HCT116 (cell line): ENCODE measurements around the gene USH1C. TPM values are rescaled to one million over a fixed set of nuclear protein-coding genes. Genes with fewer than 3 reads are reported as not detected.

Source experiments
- ATAC-seq: fragments of 200-7000 bp; cut with Tn5 transposase; 2 replicates; pipeline ENCODE4 v1.9.1; 2020; ENCODE audit warnings: mild to moderate bottlenecking, moderate library complexity
- BruUV-seq: library from RNA; stranded (reverse); fragments of 400-500 nt; replicated peaks from 2 replicates; lab custom pipeline; 2021; lab: Mats Ljungman, UMichigan
- CTCF ChIA-PET: fragments of 300-600 bp; sonication (Branson Sonifier 250); formaldehyde crosslinking; loops from one replicate; lab custom pipeline; 2021; ENCODE audit warnings: antibody characterized with exemption; lab: Charles Lee
- POLR2A ChIA-PET: fragments of 300-600, 350-600 bp; sonication (Branson Sonifier 250); formaldehyde crosslinking; loops from one replicate; lab custom pipeline; 2021; ENCODE audit warnings: antibody characterized with exemption; lab: Charles Lee
- RAD21 ChIA-PET, 2 experiments: fragments of 300-600 bp; sonication (Branson Sonifier 250); formaldehyde crosslinking; loops; one replicate each; lab custom pipeline; 2023; ENCODE audit warnings: low total read pairs in 2 of 2; ENCODE audit not compliant: uncharacterized antibody in 2 of 2, unreplicated experiment in 2 of 2, low non-redundant PET in 1 of 2; lab: Charles Lee
- DNase-seq: peaks from one replicate; pipeline ENCODE4 v3.0.0-alpha.2; 2010; ENCODE audit warnings: low read depth, low spot score
- H2AFZ ChIP-seq: fragments of 200-600 bp; shearing (Covaris generic), sonication (generic); 2 replicates; pipeline ENCODE4 v1.6.1; 2017; ENCODE audit warnings: low read depth, mixed run types, mixed read lengths, antibody characterized with exemption, low read length; ENCODE audit not compliant: poor library complexity, severe bottlenecking
- H3K27ac ChIP-seq: 2 replicates; pipeline ENCODE4 v1.5.1; 2012; ENCODE audit warnings: low read depth, low read length
- H3K27me3 ChIP-seq: fragments of 200-600 bp; sonication (generic); 2 replicates; pipeline ENCODE4 v1.6.1; 2016; ENCODE audit warnings: mixed run types, low read length, mixed read lengths; ENCODE audit not compliant: insufficient read depth
- H3K36me3 ChIP-seq, 2 experiments: fragments of 200-500 bp in 1 of 2; fragments of 200-600 bp in 1 of 2; sonication (Bioruptor generic) in 1 of 2; sonication (generic) in 1 of 2; 2 replicates each; pipeline versions ENCODE4 v1.5.1 to v1.6.1; 2014 to 2016; ENCODE audit warnings: low read length in 2 of 2, inconsistent platforms in 1 of 2, mixed read lengths in 1 of 2, mixed run types in 1 of 2; ENCODE audit not compliant: insufficient read depth in 2 of 2, control insufficient read depth in 1 of 2
- H3K4me1 ChIP-seq, 2 experiments: fragments of 200-600 bp in 1 of 2; sonication (generic) in 1 of 2; 2 replicates each; pipeline versions ENCODE4 v1.5.1 to v1.6.1; 2012 to 2017; ENCODE audit warnings: low read length in 2 of 2, inconsistent platforms in 1 of 2, mild to moderate bottlenecking in 1 of 2, mixed read lengths in 1 of 2, mixed run types in 1 of 2, moderate library complexity in 1 of 2; ENCODE audit not compliant: insufficient read depth in 2 of 2, control insufficient read depth in 1 of 2
- H3K4me2 ChIP-seq: fragments of 200-600 bp; sonication (generic); 2 replicates; pipeline ENCODE4 v1.6.1; 2017; ENCODE audit warnings: mixed run types, low read length, mixed read lengths
- H3K4me3 ChIP-seq, 2 experiments: fragments of 200-600 bp in 1 of 2; sonication (generic) in 1 of 2; replicated peaks in 1 of 2; 2 replicates each; pipeline ENCODE4 v1.5.1; 2011 to 2016; ENCODE audit warnings: low read length in 2 of 2, control low read depth in 1 of 2, low read depth in 1 of 2, mild to moderate bottlenecking in 1 of 2, mixed read lengths in 1 of 2, mixed run types in 1 of 2
- H3K79me2 ChIP-seq: fragments of 200-600 bp; sonication (generic); 2 replicates; pipeline ENCODE4 v1.6.1; 2017; ENCODE audit warnings: mild to moderate bottlenecking, mixed run types, low read length, moderate library complexity, mixed read lengths; ENCODE audit not compliant: insufficient read depth
- H3K9ac ChIP-seq: fragments of 200-600 bp; sonication (generic); 2 replicates; pipeline ENCODE4 v1.6.1; 2016; ENCODE audit warnings: low read length, mixed read lengths
- H3K9me2 ChIP-seq: fragments of 200-600 bp; sonication (generic), shearing (Covaris generic); 2 replicates; pipeline ENCODE4 v1.6.1; 2017; ENCODE audit warnings: mixed run types, mild to moderate bottlenecking, moderate library complexity; ENCODE audit not compliant: insufficient read depth
- H3K9me3 ChIP-seq, 2 experiments: fragments of 200-500 bp in 1 of 2; fragments of 200-600 bp in 1 of 2; sonication (Bioruptor generic) in 1 of 2; sonication (generic) in 1 of 2; 2 replicates each; pipeline ENCODE4 v1.6.1; 2014 to 2017; ENCODE audit warnings: low read length in 2 of 2, mixed read lengths in 2 of 2, inconsistent platforms in 1 of 2, low read depth in 1 of 2, mild to moderate bottlenecking in 1 of 2, mixed run types in 1 of 2, moderate library complexity in 1 of 2; ENCODE audit not compliant: control insufficient read depth in 1 of 2, insufficient read depth in 1 of 2
- H4K20me1 ChIP-seq: fragments of 200-600 bp; sonication (generic), shearing (Covaris generic); 2 replicates; pipeline ENCODE4 v1.6.1; 2017; ENCODE audit warnings: mixed run types, mild to moderate bottlenecking, moderate library complexity; ENCODE audit not compliant: insufficient read depth
- ATF3 ChIP-seq: IDR thresholded peaks from 2 replicates; pipeline ENCODE4 v1.6.1; 2012
- EGR1 ChIP-seq: IDR thresholded peaks from 2 replicates; pipeline ENCODE4 v1.6.1; 2012; ENCODE audit warnings: low read depth
- ELF1 ChIP-seq: IDR thresholded peaks from 2 replicates; pipeline ENCODE4 v1.6.1; 2012; ENCODE audit warnings: low read depth, borderline replicate concordance
- FOSL1 ChIP-seq: IDR thresholded peaks from 2 replicates; pipeline ENCODE4 v1.6.1; 2012; ENCODE audit warnings: low read depth
- JUND ChIP-seq: IDR thresholded peaks from 2 replicates; pipeline ENCODE4 v1.6.1; 2012
- POLR2A ChIP-seq: IDR thresholded peaks from 2 replicates; pipeline ENCODE4 v1.7.0; 2011; ENCODE audit warnings: borderline replicate concordance; ENCODE audit not compliant: insufficient read depth, insufficient read length; ENCODE audit errors: extremely low read depth
- POLR2AphosphoS5 ChIP-seq: IDR thresholded peaks from 2 replicates; pipeline ENCODE4 v1.6.1; 2011; ENCODE audit warnings: mild to moderate bottlenecking, low read depth, low read length, moderate library complexity
- REST ChIP-seq: IDR thresholded peaks from 2 replicates; pipeline ENCODE4 v1.6.1; 2012; ENCODE audit warnings: low read depth
- SP1 ChIP-seq: IDR thresholded peaks from 2 replicates; pipeline ENCODE4 v1.6.1; 2012; ENCODE audit warnings: low read depth
- TCF7L2 ChIP-seq: IDR thresholded peaks from 2 replicates; pipeline ENCODE4 v1.7.0; 2011; ENCODE audit warnings: borderline replicate concordance, inconsistent platforms; ENCODE audit not compliant: insufficient read depth, insufficient read length; ENCODE audit errors: extremely low read depth
- YY1 ChIP-seq: IDR thresholded peaks from 2 replicates; pipeline ENCODE4 v1.6.1; 2011; ENCODE audit warnings: low read length, low read depth, moderate library complexity, mild to moderate bottlenecking; ENCODE audit not compliant: insufficient replicate concordance; ENCODE audit errors: extremely low read depth
- ZFX ChIP-seq: fragments of 450-650 bp; IDR thresholded peaks from 2 replicates; pipeline ENCODE4 v1.6.1; 2017
- intact Hi-C: fragments of 100-400 bp; cut with micrococcal nuclease; formaldehyde crosslinking; loops from 2 replicates; pipeline ENCODE4 v1.10.0; 2022
- total RNA-seq: library from RNA; stranded (reverse); gene quantifications from one replicate; pipeline ENCODE4 v1.2.1, GENCODE V29; 2021; ENCODE audit not compliant: unreplicated experiment
- TF ChIP-seq, protein P1 (sequence below): IDR thresholded peaks from 2 replicates; pipeline ENCODE4 v1.6.1; 2012
- TF ChIP-seq, protein P2 (sequence below): IDR thresholded peaks from 2 replicates; pipeline ENCODE4 v1.6.1; 2011; ENCODE audit warnings: mild to moderate bottlenecking, low read length, moderate library complexity; ENCODE audit not compliant: insufficient replicate concordance; ENCODE audit errors: extremely low read depth

USH1C gene
- total RNA-seq, 1 experiment from 2014 or later: 13.4 TPM

DNA sequence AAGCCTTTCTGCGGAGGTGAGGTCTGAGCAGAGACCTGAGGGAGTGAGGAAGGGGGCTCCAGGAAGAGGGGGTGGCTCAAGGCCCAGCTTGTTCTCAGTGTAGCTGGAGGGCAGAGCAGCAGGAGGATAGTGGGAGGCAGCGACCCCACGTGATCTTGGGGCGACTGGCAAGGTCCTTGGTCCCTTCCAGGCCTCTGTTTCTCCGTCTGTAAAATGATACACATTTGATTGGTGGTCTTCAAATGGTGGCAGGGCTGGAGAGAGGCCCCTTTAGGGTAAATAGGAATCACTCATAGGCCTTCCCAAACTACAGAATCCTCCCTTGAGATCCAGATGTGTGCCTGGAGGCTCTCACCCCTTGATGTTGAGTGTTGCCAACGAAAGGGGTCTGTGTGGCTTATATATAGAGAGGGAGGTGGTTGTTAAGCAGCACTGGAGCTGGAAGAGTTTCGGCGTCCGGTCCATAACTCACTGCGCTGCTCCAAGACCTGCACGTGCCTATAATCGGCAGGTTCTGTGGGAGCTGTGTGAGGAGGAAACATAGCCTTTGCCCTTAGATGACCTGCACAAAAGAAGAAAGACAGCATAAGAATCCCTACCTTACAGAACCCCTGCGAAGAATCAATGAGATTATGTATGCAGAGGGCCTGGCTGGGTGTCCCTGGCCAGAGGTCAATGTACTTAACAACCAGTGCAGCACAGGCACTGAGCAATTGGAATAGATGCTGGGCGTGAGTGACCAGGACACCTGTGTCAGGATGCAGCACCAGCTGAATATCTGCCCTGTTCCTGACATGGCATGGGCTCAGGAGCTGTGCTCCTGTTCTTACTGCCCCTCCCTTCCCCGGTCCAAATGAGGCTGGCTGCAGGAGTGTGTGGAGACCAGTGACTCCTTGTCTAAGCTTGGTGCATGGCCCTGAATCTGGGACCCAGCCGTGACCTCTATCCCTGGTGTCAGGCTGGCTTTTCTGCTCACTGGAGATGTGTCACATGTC lies 31.5 kb upstream of the USH1C start:
- intact Hi-C loops: no loop called here
- H3K79me2 ChIP-seq: no peaks in the 10 kb centered on the region
- no peak overlapping the region for H3K4me2 ChIP-seq
- no TSS peak for BruUV-seq
- H3K27ac ChIP-seq: no peak overlapping the region
- H3K36me3 ChIP-seq: no peaks in the 10 kb centered on the region
- H3K9me2 ChIP-seq: no peaks in the 10 kb centered on the region
- ChIA-PET CTCF (no interaction called here), RAD21 (no interaction called here), POLR2A (no interaction called here)
- no peaks in the 10 kb centered on the region for H3K9me3 ChIP-seq
- no peaks in the 10 kb centered on the region for H4K20me1 ChIP-seq
- H3K4me3 ChIP-seq: no peak overlapping the region
- no peak overlapping the region for H2AFZ ChIP-seq
- no peak for DNase-seq
- no peak for TF ChIP-seq ZFX
- no peak for TF ChIP-seq REST
- TF ChIP-seq POLR2A: no peak
- TF ChIP-seq YY1: no peak
- TF ChIP-seq EGR1: no peak
- no peak for TF ChIP-seq ELF1
- TF ChIP-seq POLR2AphosphoS5: no peak
- TF ChIP-seq, protein P1, sequence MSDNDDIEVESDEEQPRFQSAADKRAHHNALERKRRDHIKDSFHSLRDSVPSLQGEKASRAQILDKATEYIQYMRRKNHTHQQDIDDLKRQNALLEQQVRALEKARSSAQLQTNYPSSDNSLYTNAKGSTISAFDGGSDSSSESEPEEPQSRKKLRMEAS: no peak
- no peak for TF ChIP-seq SP1
- no peak for TF ChIP-seq ATF3
- no peak for TF ChIP-seq JUND
- TF ChIP-seq FOSL1: no peak
- TF ChIP-seq TCF7L2: no peak
- TF ChIP-seq, protein P2, sequence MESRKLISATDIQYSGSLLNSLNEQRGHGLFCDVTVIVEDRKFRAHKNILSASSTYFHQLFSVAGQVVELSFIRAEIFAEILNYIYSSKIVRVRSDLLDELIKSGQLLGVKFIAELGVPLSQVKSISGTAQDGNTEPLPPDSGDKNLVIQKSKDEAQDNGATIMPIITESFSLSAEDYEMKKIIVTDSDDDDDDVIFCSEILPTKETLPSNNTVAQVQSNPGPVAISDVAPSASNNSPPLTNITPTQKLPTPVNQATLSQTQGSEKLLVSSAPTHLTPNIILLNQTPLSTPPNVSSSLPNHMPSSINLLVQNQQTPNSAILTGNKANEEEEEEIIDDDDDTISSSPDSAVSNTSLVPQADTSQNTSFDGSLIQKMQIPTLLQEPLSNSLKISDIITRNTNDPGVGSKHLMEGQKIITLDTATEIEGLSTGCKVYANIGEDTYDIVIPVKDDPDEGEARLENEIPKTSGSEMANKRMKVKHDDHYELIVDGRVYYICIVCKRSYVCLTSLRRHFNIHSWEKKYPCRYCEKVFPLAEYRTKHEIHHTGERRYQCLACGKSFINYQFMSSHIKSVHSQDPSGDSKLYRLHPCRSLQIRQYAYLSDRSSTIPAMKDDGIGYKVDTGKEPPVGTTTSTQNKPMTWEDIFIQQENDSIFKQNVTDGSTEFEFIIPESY: no peak
- no peak overlapping the region for H3K9ac ChIP-seq
- H3K27me3 ChIP-seq: no peaks in the 10 kb centered on the region; the same call in 1 of the 2 replicates
- no peaks in the 10 kb centered on the region for H3K4me1 ChIP-seq
- no peak for ATAC-seq
